Activated CD4-positive, CD25-positive, alpha-beta regulatory T cell treated with anti-CD3 and anti-CD28 coated beads, Interleukin-2, amount 50 U/mL, for 16 hours (primary cell): Measurements from ENCODE around the gene CFDP1.

Source experiments
- DNase-seq: peaks from one replicate; pipeline ENCODE4 v3.0.0-alpha.2; 2020; ENCODE audit warnings: low read depth, low spot score

Gene CFDP1

GRCh38 chr16:75265911-75266701 lies 167.2 kb downstream of the CFDP1 start:
- DNase-seq: no peak

GRCh38 chr16:75264999-75265910 lies 168.0 kb downstream of the CFDP1 start:
- no peak for DNase-seq

GRCh38 chr16:75264457-75264998 lies 168.8 kb downstream of the CFDP1 start:
- no peak for DNase-seq

DNA sequence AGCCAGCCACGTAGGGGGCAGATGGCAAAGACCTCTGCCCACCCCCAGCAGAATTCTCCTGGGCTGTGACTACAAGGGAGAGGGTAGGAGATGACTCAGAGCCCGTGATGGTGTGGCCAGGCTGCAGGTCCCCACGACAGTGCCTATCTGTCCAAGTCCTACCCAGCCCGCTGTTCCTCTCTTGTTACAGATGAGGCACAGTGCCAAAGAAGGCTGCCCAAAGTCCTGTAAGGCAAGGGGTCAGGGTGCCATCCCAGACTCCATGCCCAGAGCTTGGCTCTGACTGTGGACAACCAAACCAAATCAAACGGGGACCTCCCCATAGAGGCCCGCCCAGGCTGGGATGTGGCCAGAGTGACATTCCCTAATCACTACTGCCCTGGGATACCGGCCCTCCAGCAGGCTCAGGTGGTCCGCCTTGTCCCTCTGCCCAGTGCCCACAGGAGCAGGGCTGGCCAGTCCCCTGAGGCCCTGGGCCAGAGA lies 169.3 kb downstream of the CFDP1 start:
- DNase-seq: no peak

DNA sequence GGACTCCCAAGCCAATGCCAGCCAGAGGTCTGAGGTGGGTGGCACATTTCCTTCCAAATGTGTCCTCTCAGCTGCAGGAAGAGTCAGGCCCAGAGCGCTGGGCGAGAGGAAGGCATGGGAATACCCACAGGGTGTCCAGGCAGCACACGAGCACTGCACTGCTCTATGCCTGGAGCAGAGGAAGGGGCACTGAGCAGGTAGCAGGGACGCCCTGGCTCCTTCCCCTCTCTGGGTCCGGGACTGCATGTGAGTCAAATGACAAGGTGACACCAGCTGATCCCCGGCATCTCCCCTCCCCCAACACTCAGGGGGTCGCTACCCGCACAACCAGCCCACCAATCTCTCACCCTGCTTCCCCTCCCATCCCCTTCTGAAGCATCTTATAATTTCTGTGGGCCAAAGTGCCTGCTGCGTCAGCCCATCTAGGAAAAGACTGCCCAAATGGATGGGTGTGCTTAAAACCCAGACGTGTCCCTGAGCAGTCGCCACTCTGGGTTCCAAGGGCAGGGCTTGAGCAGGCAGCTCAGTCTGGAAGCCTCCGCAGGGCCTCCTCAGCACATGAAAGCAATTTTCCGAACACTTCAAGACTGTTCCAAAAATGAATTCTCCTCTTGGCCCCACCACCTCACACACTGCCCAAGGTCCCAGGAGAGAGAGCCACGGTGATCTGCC lies 169.9 kb downstream of the CFDP1 start:
- no peak for DNase-seq

- DNase-seq: no peak
Observed at GRCh38 chr16:75262800-75263127, 170.5 kb downstream of the CFDP1 start.

DNA sequence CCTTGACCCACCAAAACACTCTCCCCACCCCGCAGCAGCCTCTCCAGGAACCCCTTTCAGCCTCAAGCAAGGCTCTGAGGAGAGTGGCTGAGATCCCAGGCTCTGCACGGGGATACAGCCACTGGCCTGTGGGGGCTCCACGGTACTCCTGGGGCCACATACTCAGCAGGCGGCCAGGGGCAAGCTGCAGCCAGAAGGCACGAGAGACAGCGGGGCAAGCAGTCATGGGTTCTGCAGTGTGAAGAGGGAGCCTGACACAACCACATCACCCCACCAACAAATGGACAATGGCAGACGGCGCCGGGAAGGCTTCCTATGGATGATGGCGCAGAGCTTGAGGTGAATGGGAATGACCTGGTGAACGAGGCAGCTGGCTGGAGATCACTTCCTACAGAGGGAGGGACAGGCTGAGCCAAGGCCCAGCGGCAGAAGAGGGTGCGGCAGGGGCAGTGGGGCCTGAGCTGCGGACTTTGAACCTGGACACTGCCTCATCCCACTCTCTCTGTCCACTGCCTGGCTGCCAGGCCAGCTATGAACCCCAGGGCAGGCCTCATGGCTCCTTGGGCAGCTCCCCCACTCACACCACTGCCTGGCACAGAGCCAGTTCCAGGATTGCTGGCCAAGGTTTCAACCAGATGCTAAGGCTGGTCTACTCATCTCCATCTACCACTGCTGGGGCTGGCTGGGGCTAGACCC lies 171.1 kb downstream of the CFDP1 start:
- no peak for DNase-seq

DNA sequence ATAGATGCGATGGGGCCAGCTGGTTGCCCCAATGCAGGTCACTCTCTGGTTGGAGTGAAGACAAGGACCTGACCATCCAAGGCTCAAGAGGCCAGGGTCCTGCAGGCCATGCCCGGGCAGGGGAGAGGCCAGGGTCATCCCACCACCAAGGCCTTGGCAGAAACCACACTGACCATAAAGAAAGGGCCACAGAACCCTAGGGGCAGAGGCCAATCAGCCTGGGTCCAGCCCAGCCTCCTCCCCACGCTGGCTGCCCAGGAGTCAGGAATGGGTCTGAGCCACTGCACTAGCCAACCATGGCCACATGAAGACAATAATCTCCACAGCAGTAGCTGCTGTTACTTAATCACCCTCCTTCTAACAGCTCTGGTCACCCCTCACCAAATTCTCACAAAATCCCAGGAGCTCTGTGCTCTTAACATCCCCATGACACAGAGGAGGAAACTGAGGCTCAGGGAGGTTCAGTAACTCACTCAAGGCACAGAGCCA lies 171.7 kb downstream of the CFDP1 start:
- DNase-seq: no peak

DNA sequence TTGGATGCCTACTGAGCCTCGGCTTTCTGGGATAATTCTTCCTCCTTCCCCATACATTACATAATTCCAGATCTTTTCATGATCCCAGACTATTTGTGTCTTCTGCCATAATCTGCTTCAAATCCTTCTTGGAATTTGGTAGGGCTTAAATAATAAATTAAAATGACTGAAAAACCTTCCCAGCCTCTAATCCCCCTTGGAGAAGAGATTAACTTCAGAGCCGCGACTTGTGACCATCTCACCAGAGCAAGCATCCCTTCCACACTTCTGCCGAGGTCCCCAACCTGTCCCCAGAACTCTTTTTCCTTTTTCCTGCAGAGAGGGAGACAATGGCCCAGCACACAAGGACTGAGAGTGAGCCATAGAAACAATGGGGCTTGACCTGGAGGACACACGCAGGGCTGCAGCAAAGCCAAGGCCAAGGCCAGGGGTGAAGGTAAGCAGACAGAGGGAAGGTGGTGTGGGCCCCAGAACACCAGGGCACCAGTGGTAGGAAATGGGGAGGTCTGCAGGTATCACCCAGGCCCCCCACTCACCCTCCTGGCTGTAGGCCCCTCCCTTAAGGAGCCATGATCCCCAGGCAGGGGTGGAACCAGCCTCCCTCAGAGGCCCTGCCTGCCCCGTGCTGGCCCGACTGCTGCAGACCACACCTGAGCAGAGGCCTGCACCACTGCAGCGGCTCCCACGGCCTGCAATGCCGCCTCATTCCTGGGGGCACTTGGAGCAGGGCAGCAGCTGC lies 172.3 kb downstream of the CFDP1 start:
- no peak for DNase-seq

DNA sequence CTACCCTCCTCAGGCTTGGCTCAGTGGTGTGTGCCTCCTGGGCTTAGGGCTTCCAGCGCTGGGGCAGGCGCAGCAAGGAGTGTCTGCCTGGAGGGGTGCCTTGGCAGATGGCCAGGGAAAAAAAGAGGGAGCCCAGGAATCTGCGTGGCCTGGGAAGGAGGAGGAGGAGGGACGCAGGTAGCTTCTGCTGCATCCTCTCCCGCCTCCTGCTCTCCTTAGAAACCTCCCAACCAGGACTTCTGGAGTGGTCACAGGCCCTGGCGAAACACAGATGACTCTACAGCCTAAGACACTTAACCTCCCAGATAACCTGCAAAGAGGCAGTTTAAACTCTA lies 174.5 kb downstream of the CFDP1 start:
- DNase-seq: no peak

- no peak for DNase-seq
Observed at GRCh38 chr16:75257886-75258806, 175.2 kb downstream of the CFDP1 start.

DNA sequence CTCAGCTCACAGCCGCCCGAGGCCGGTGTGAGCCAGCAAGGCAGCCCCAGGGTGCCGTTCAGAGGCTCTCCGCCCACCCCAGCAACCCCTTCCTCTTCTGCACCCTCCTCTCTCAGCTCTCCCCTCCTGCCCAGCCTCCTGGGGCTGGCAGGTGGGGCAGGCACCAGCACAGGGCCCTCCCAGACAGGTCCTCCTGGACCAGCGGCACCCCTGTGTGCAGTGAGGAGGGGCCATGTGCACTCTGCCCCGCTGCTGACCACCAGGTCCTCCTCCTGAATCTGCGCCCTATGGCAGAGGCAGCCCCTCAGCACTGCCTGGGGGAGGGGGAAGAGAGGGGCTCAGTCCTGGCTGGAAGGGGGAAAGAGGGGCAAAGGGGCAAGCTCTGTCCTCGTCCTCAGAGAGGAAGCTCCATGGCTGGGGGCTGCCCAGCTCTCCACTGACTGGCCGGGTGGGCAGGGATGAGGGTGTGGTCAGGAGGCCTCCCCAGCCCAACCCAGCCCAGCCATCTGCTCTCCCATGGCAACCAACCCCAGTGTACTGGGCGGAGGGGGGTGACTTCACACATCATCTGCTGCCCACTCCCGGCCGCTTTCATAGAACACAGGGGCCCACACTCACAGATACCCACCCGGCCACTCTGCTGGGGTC lies 176.5 kb downstream of the CFDP1 start:
- no peak for DNase-seq

DNA sequence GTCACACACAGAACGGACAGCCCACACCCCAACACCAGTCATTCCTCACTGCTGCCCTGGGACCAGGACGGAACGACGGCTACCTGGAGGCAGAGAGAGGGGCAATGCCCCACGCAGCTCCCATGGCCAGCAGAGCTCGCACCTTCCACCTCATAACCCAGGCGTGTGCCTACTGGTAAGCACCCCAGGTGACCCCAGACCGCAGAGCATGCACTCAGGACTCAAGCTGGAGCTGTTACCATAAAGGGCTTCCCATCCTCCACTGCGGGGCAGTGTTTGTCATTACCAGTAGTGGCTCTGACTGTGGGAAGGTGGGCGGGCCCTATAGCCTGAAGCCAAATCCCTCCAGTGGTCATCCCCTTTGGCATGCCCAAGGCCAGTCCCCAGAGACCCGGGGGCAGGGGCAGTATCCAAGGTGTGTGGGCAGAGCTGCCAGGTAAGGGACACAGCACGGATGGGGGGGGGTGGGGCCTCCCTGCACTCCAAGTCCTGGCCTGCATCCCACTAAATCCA lies 177.2 kb downstream of the CFDP1 start:
- DNase-seq: no peak

DNA sequence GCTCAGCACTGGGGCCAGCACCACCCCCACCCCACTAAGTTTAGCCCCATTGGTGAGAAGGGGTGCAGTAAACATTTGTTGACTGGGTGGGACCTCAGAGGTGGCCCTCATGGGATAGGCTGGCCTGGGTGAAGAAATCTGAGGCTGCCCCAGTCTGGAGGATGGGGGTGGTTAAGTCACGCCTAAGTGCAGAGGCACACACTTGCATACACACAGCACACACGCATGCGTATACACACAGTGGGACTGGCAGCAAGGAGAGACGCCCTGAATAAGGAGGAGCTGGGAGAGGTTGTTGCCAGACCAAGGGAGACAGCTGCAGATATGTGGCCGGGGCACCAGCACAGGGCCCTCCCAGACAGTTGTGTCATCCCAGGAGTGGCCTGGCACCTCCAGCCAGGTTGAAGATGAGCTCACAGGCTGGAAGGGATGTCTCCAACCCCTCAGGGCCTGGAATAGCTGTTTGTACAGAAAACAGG lies 178.9 kb downstream of the CFDP1 start:
- DNase-seq: no peak

DNA sequence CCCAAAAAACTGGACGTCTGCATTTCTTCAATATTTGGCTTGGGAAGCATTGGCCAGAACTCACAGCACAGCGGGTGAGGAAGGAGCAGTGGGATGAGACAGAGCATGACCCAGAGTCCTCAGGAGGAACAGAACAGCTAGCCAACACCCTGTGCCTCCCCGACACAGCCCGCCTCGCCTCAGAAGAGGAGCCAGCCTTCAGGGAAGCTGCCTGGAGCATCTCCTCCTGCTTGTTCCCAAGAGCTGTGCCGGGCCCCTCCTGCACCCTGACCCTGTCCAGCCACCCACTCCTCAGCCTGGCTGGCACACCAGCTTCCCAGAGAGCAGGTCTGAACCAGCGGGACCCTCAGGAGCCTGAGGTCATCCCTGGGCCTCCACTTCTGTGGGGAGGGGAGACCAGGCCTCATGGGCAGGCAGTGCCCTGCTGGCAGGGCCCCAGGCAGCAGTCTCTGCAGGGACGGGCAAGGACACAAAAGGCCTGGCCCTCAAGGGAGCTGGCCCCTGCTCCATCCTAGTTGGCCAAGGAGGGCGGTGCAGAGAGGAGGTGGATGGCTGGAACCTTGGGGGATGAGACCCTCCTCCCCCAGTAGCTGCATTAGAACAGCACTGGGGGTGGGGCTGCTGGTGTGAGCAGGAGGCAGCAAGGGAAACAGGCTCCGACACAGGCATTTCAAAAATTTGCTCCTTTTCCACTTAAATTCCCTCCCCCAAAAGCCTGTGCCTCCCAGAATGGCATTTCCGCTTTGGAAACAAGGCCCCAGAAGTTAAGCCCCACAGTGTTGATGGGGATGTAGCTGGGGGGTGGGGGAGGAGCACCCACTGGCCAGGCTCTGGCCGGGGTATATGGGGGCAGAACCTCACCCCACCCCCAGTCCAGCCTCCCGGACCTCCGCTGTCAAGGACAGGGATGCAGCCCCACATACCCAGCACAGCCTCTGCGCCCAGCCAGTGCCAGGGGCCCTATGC lies 180.1 kb downstream of the CFDP1 start:
- no peak for DNase-seq

DNA sequence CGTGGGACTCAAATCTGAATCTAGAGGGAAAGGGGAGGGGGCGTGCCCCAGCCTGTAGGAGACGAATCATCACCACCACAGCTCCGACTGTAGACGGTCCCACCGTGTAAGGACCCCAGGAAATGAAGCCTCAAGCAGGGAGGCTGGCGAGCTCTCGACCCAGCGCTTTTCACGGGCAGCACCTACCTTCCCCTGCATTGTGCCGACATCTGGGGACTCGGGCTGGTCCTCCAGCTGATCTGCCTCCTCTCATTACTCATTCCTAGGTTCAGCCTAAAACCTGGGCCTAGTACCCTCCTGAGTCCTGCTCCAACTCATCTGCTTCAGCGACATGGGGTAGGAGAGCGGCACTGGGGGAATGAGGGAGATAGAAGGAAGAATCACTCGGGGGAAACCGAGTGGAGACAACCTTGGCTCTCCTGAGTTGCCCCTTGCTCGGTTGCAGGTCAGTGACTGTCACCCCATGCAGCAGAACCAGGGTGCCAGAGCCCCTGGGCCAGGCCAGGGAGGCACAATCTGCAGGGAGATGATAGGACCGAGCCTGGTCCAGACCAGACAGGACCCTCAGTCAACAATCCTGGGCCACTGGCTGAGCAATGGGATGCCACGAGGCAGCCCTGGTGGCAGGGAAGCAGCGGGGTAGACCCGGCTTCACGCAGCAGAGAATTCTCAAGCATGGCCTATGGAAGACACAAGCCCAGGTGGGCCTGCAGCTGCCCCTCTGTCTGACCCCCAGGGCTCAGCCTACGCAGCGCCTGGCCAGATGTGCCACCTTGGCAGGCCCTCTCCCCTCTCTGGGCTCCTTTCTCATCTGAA lies 181.0 kb downstream of the CFDP1 start:
- DNase-seq: no peak
